Measurements from ENCODE around the gene RPL13A. TPM values are rescaled to one million over a fixed set of nuclear protein-coding genes. Genes with fewer than 3 reads are reported as not detected.

RPL13A gene
- total and polyA plus RNA-seq, 9 of the 15 experiments (the other 6 are each of a cell fraction or from before 2014, with no cell fraction given), result 1,744 to 5,482 (median 2,949) TPM

DNA sequence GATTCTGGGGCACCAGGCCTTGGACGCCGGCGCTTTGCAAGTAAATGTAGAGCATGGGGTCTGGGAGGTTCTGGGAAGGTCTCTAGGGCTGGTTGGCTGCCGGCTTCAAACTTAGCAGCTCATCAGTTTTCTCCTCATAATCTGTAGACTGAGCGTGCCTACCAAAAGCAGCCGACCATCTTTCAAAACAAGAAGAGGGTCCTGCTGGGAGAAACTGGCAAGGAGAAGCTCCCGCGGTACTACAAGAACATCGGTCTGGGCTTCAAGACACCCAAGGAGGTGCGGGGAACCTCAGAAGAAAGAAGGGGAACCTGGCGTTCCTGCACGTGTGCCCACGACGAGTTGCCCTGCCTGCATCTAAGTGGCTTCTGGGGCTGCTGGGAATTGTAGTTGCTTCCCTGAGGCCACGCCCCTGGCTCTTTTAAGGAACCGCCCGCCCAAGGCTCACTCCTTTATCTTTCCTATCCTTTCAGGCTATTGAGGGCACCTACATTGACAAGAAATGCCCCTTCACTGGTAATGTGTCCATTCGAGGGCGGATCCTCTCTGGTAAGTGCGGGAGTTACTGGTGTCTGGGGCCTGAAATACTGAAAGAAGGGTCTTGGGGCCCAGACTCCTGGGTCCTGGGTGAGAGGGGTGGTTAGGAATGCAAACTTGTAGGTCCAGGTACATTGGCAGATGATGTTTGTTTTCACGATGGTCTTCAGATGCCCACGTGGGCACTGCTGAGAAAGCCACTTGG lies 9.8 kb downstream of the RPL13A start (continued):
- TF ChIP-seq, protein P1, sequence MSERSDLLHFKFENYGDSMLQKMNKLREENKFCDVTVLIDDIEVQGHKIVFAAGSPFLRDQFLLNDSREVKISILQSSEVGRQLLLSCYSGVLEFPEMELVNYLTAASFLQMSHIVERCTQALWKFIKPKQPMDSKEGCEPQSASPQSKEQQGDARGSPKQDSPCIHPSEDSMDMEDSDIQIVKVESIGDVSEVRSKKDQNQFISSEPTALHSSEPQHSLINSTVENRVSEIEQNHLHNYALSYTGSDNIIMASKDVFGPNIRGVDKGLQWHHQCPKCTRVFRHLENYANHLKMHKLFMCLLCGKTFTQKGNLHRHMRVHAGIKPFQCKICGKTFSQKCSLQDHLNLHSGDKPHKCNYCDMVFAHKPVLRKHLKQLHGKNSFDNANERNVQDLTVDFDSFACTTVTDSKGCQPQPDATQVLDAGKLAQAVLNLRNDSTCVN (CRISPR knock-in tag; IDR thresholded peaks at IDR 0.05), result no peak
- TF ChIP-seq, protein P2, sequence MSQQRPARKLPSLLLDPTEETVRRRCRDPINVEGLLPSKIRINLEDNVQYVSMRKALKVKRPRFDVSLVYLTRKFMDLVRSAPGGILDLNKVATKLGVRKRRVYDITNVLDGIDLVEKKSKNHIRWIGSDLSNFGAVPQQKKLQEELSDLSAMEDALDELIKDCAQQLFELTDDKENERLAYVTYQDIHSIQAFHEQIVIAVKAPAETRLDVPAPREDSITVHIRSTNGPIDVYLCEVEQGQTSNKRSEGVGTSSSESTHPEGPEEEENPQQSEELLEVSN (IDR thresholded peaks at IDR 0.05; ENCODE audit: borderline replicate concordance in 1 of 2, extremely low read depth in 1 of 2, insufficient read depth in 1 of 2, insufficient read length in 1 of 2, low read depth in 1 of 2, low read length in 1 of 2, poor library complexity in 1 of 2, severe bottlenecking in 1 of 2), result peak in 1 of 2 experiments; percentile 35
- TF ChIP-seq HDAC1 (IDR thresholded peaks at IDR 0.05) (peak in 1 of 2 experiments; percentile 84; a peak in 2 of 4 replicates), RBM17 (IDR thresholded peaks at IDR 0.05; ENCODE audit: borderline replicate concordance, low read depth, low read length) (no peak), ADNP (tag; IDR thresholded peaks at IDR 0.05) (no peak)

DNA sequence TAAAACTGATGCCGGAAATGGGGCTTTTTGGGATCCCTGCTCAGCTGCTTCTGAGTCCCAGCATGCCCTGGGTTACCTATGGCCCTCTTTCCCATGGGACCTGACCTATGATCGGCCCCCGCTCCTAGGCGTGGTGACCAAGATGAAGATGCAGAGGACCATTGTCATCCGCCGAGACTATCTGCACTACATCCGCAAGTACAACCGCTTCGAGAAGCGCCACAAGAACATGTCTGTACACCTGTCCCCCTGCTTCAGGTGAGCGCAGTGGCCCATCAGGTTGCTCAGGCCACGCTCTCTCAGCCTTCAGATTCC lies 10.3 kb downstream of the RPL13A start:
- no peaks in the 10 kb centered on the region for H3K9me3 ChIP-seq (replicated peaks; ENCODE audit: control insufficient read depth, insufficient read depth, low read depth, low read length)
- peak overlapping the region; percentile 89 for H3K4me3 ChIP-seq
- POLR2A ChIA-PET, result interaction anchor here (0.7 to 2.3 kb wide), 4 partner anchors 9 to 142 kb away, joined by 3 to 7 read pairs (median 4); partner anchors contain the start of gene RRAS
- peak overlapping the region; percentile 10; the same call in 2 of the 3 replicates for H3K27ac ChIP-seq (ENCODE audit: extremely low read depth, low read depth, low read length)
- H4K20me1 ChIP-seq (replicated peaks; ENCODE audit: control insufficient read depth, insufficient read depth, low read length), result peaks cover 32% of the 10 kb centered on the region
- DNase-seq (ENCODE audit: extremely low read depth in 1 of 4, low spot score in 3 of 4) (no peak), FAIRE-seq (no peak), ATAC-seq (no peak)
- peaks cover 7% of the 10 kb centered on the region for H3K9me1 ChIP-seq (ENCODE audit: control insufficient read depth, insufficient read depth, low read length)
- CTCF ChIA-PET (ENCODE audit: low intra/inter-chr PET ratio), result interaction anchor here (0.6 kb wide), 1 partner anchor 31 kb away, joined by 4 read pairs; no protein-coding TSS in a partner anchor
- H3K9ac ChIP-seq (ENCODE audit: insufficient read depth in 1 of 2, low read depth in 2 of 2, low read length in 2 of 2), result peak overlapping the region; percentile 96 to 99
- H3K4me1 ChIP-seq (replicated peaks in 1 of 2; ENCODE audit: control insufficient read depth in 2 of 2, insufficient read depth in 2 of 2, low read length in 2 of 2), result peaks cover 33 to 44% of the 10 kb centered on the region in 2 experiments; a peak in 4 of 5 replicates
- H2AFZ ChIP-seq (ENCODE audit: low read depth, low read length), result no peak overlapping the region
- intact Hi-C loops (cut with micrococcal nuclease), result no loop called here
- peaks cover 35% of the 10 kb centered on the region for H3K79me2 ChIP-seq (ENCODE audit: control insufficient read depth, insufficient read depth, low read length)
- peak overlapping the region; percentile 97 for H3K4me2 ChIP-seq (ENCODE audit: insufficient read depth, low read length)
- no TSS peak for BruUV-seq (replicated peaks)
- no peaks in the 10 kb centered on the region for H3K27me3 ChIP-seq (ENCODE audit: control insufficient read depth in 2 of 2, insufficient read depth in 2 of 2, low read length in 2 of 2)
- H3K36me3 ChIP-seq (ENCODE audit: control insufficient read depth, insufficient read depth, low read length), result peaks cover 38% of the 10 kb centered on the region
- in situ Hi-C loops (cut with MboI), result loop anchor here (10.0 kb wide), 1 partner anchor 377 kb away; the partner anchor contains the start of genes AKT1S1 and TBC1D17
- 52% methylated on average over 8 of the region's 12 CpGs for WGBS (ENCODE audit: insufficient coverage, low coverage, missing lambda C conversion rate)
- TF ChIP-seq POLR2H (tag; IDR thresholded peaks at IDR 0.05; ENCODE audit: low read depth), result no peak
- TF ChIP-seq RAD21 (CRISPR knock-in tag; conservative IDR thresholded peaks at IDR 0.05 in 1 of 2, IDR thresholded peaks at IDR 0.05 in 1 of 2), result no peak
- no peak for TF ChIP-seq LARP7 (IDR thresholded peaks at IDR 0.05)
- TF ChIP-seq KAT7 (CRISPR knock-in tag; IDR thresholded peaks at IDR 0.05; ENCODE audit: borderline replicate concordance), result no peak
- TF ChIP-seq MAZ (CRISPR knock-in tag; conservative IDR thresholded peaks at IDR 0.05 in 1 of 2, IDR thresholded peaks at IDR 0.05 in 1 of 2), result no peak
- no peak for TF ChIP-seq ZNF764 (CRISPR knock-in tag; IDR thresholded peaks at IDR 0.05; ENCODE audit: low read depth)
- TF ChIP-seq CBFA2T3 (IDR thresholded peaks at IDR 0.05), result no peak
- peak; percentile 22; the same call in 1 of the 2 replicates for TF ChIP-seq RBFOX2 (IDR thresholded peaks at IDR 0.05; ENCODE audit: low read depth, low read length)
